Measurements from ENCODE around the gene MRPL3. TPM values are rescaled to one million over a fixed set of nuclear protein-coding genes. Genes with fewer than 3 reads are reported as not detected.

MRPL3 gene
- total RNA-seq, 1 donor from 2014 or later: 37.1 TPM

DNA sequence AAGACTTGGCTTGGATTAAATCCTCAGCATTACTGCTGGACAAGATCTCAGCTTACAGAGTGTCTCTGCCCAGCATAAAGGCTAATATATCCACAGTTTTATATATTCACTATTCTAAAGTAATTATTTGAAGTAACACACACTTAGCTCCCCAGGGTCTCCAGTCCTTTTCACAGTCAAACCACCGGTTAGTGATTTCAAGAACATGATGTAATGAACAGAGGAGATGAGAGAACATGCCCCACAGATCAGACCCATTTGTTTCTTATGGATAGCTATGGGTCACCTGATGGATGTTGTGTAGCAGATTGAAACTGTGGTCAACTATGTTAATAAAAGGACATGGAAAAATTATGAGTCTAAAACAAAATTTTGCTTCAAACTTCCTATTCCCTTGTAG lies 44.8 kb upstream of the MRPL3 start:
- Mint-ChIP-seq H3K27me3 (ENCODE audit: unreplicated experiment) (no peaks in the 10 kb centered on the region), H3K27ac (ENCODE audit: unreplicated experiment) (no peak overlapping the region), H3K9me3 (ENCODE audit: unreplicated experiment) (no peaks in the 10 kb centered on the region), H3K4me3 (ENCODE audit: unreplicated experiment) (no peak overlapping the region), H3K4me1 (ENCODE audit: unreplicated experiment) (no peaks in the 10 kb centered on the region), H3K36me3 (ENCODE audit: low read depth, unreplicated experiment) (no peaks in the 10 kb centered on the region)
- no peak for TF ChIP-seq CTCF (IDR thresholded peaks at IDR 0.05; ENCODE audit: unreplicated experiment)
- DNase-seq (ENCODE audit: low spot score): no peak

DNA sequence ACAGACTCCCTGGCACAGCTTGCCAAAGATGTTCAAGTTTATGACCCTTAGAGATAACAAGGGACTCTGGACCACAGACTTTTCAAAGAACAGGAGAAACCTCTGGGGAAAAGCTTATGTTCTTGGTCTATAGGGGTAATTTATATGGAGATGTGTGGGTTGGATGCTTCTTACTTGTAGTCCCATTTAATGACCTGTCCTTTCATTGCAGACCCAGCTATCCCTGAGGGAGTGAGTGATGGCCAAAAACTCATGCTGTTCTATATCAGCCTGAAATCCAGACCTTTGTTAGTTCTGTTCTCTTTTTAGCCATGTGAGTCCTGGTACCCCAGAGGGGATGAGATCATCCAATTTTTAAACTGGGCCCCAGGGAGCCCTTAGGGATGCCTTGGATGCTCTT lies 43.7 kb upstream of the MRPL3 start:
- Mint-ChIP-seq H3K27me3 (ENCODE audit: unreplicated experiment) (no peaks in the 10 kb centered on the region), H3K9me3 (ENCODE audit: unreplicated experiment) (no peaks in the 10 kb centered on the region), H3K4me1 (ENCODE audit: unreplicated experiment) (no peaks in the 10 kb centered on the region), H3K27ac (ENCODE audit: unreplicated experiment) (no peak overlapping the region), H3K4me3 (ENCODE audit: unreplicated experiment) (no peak overlapping the region), H3K36me3 (ENCODE audit: low read depth, unreplicated experiment) (no peaks in the 10 kb centered on the region)
- DNase-seq (ENCODE audit: low spot score): no peak
- TF ChIP-seq CTCF (IDR thresholded peaks at IDR 0.05; ENCODE audit: unreplicated experiment): no peak

GRCh38 chr3:131544557-131544956 lies 41.8 kb upstream of the MRPL3 start:
- no peaks in the 10 kb centered on the region for H3K27me3 Mint-ChIP-seq (ENCODE audit: unreplicated experiment)
- H3K27ac Mint-ChIP-seq (ENCODE audit: unreplicated experiment): no peak overlapping the region
- H3K9me3 Mint-ChIP-seq (ENCODE audit: unreplicated experiment): no peaks in the 10 kb centered on the region
- H3K36me3 Mint-ChIP-seq (ENCODE audit: low read depth, unreplicated experiment): no peaks in the 10 kb centered on the region
- no peak for DNase-seq (ENCODE audit: low spot score)
- TF ChIP-seq CTCF (IDR thresholded peaks at IDR 0.05; ENCODE audit: unreplicated experiment): no peak
- H3K4me1 Mint-ChIP-seq (ENCODE audit: unreplicated experiment): no peaks in the 10 kb centered on the region
- H3K4me3 Mint-ChIP-seq (ENCODE audit: unreplicated experiment): no peak overlapping the region

DNA sequence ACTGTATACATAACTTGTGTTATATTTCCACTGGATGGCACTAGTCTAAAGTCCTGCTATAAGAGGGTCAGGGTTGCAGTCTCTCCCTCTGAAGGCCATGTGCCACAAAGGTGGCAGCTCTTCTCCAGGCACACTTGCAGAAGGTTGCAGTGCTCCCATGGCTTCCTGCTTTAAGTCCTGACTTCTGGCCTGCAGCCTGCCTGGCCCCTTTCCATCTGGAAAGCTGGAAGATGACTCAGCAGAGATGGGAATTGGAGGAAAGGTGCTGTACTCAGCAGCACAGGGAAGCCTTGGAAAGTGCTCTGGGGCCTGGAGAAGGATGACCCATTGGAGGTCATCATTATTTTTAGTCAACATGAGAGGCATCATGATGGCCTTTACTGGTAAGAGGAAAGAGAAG lies 40.9 kb upstream of the MRPL3 start:
- no peak for TF ChIP-seq CTCF (IDR thresholded peaks at IDR 0.05; ENCODE audit: unreplicated experiment)
- no peaks in the 10 kb centered on the region for H3K27me3 Mint-ChIP-seq (ENCODE audit: unreplicated experiment)
- H3K4me3 Mint-ChIP-seq (ENCODE audit: unreplicated experiment): no peak overlapping the region
- no peak overlapping the region for H3K27ac Mint-ChIP-seq (ENCODE audit: unreplicated experiment)
- no peak for DNase-seq (ENCODE audit: low spot score)
- H3K4me1 Mint-ChIP-seq (ENCODE audit: unreplicated experiment): no peaks in the 10 kb centered on the region
- H3K36me3 Mint-ChIP-seq (ENCODE audit: low read depth, unreplicated experiment): no peaks in the 10 kb centered on the region
- no peaks in the 10 kb centered on the region for H3K9me3 Mint-ChIP-seq (ENCODE audit: unreplicated experiment)

DNA sequence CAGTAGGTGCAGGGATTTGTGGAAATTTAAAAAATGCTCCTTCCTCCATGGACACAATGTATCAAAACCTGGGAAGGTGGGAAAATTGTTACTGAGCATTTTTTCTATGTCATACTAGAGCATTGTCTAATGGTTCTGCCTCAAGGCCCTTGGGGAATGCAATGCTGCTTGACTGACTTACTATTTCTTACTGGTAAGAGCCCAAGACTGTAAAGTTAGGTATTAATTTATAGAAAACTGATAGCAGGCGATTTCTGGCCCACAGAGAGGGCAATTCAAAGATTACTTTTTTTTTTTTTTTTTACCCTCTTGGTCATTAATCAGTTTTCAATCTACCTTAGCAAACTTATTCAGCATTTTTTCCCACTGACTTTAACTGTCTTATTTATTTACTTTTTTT lies 38.5 kb upstream of the MRPL3 start:
- Mint-ChIP-seq H3K36me3 (ENCODE audit: low read depth, unreplicated experiment) (no peaks in the 10 kb centered on the region), H3K4me3 (ENCODE audit: unreplicated experiment) (no peak overlapping the region), H3K4me1 (ENCODE audit: unreplicated experiment) (no peaks in the 10 kb centered on the region), H3K27ac (ENCODE audit: unreplicated experiment) (no peak overlapping the region), H3K27me3 (ENCODE audit: unreplicated experiment) (no peaks in the 10 kb centered on the region), H3K9me3 (ENCODE audit: unreplicated experiment) (no peaks in the 10 kb centered on the region)
- no peak for TF ChIP-seq CTCF (IDR thresholded peaks at IDR 0.05; ENCODE audit: unreplicated experiment)
- DNase-seq (ENCODE audit: low spot score): no peak

Data from endothelial cell (in vitro differentiated cells).